Measurements from ENCODE around the gene SELENBP1.

GRCh38 chr1:151419819-151420218, 47.3 kb upstream of the SELENBP1 start:
- TF ChIP-seq, protein P1, sequence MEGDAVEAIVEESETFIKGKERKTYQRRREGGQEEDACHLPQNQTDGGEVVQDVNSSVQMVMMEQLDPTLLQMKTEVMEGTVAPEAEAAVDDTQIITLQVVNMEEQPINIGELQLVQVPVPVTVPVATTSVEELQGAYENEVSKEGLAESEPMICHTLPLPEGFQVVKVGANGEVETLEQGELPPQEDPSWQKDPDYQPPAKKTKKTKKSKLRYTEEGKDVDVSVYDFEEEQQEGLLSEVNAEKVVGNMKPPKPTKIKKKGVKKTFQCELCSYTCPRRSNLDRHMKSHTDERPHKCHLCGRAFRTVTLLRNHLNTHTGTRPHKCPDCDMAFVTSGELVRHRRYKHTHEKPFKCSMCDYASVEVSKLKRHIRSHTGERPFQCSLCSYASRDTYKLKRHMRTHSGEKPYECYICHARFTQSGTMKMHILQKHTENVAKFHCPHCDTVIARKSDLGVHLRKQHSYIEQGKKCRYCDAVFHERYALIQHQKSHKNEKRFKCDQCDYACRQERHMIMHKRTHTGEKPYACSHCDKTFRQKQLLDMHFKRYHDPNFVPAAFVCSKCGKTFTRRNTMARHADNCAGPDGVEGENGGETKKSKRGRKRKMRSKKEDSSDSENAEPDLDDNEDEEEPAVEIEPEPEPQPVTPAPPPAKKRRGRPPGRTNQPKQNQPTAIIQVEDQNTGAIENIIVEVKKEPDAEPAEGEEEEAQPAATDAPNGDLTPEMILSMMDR (IDR thresholded peaks at IDR 0.05; ENCODE audit: poor library complexity): no peak
- TF ChIP-seq EZH2 (IDR thresholded peaks at IDR 0.05; ENCODE audit: borderline replicate concordance): no peak

Data from hepatocyte (in vitro differentiated cells).